Astrocyte (in vitro differentiated cells and primary cell): ENCODE data around the gene PPP2R5C. TPM values are rescaled to one million over a fixed set of nuclear protein-coding genes. Genes with fewer than 3 reads are reported as not detected.

Experiments
- DNase-seq: peaks from one replicate; pipeline ENCODE4 v3.0.0-alpha.2; 2010; ENCODE audit warnings: low read depth
- FAIRE-seq: peaks from 2 replicates; lab custom pipeline; 2011; peaks lifted over from hg19 to GRCh38; lab: Jason Lieb, UNC
- H2AFZ ChIP-seq: 2 replicates; pipeline ENCODE4 v1.6.0; 2012; ENCODE audit warnings: low read depth, low read length, inconsistent platforms
- H3K27ac ChIP-seq: 2 replicates; pipeline ENCODE4 v1.5.1; 2011; ENCODE audit warnings: low read depth, low read length, inconsistent platforms
- H3K27me3 ChIP-seq: 2 replicates; pipeline ENCODE4 v1.6.0; 2011; ENCODE audit warnings: low read length, inconsistent platforms; ENCODE audit not compliant: insufficient read depth
- H3K36me3 ChIP-seq: 2 replicates; pipeline ENCODE4 v1.5.1; 2011; ENCODE audit warnings: low read length, inconsistent platforms; ENCODE audit not compliant: insufficient read depth
- H3K4me1 ChIP-seq: 2 replicates; pipeline ENCODE4 v1.5.1; 2011; ENCODE audit warnings: low read length, inconsistent platforms; ENCODE audit not compliant: insufficient read depth
- H3K4me2 ChIP-seq: 2 replicates; pipeline ENCODE4 v1.6.0; 2012; ENCODE audit warnings: low read length, inconsistent platforms
- H3K4me3 ChIP-seq: 2 replicates; pipeline ENCODE4 v1.5.1; 2011; ENCODE audit warnings: low read depth, mild to moderate bottlenecking, low read length, inconsistent platforms; ENCODE audit not compliant: insufficient read depth
- H3K79me2 ChIP-seq: 2 replicates; pipeline ENCODE4 v1.6.0; 2012; ENCODE audit warnings: mild to moderate bottlenecking, low read length, inconsistent platforms; ENCODE audit not compliant: insufficient read depth
- H3K9ac ChIP-seq: 2 replicates; pipeline ENCODE4 v1.6.0; 2012; ENCODE audit warnings: mild to moderate bottlenecking, low read length, inconsistent platforms
- H3K9me3 ChIP-seq: 2 replicates; pipeline ENCODE4 v1.5.1; 2012; ENCODE audit warnings: low read depth, mild to moderate bottlenecking, low read length, inconsistent platforms; ENCODE audit not compliant: insufficient read depth
- H4K20me1 ChIP-seq: 2 replicates; pipeline ENCODE4 v1.6.0; 2012; ENCODE audit warnings: low read length, inconsistent platforms; ENCODE audit not compliant: insufficient read depth
- H3K27ac Mint-ChIP-seq: one replicate; pipeline ENCODE4 v1.8.0; 2021; ENCODE audit warnings: mild to moderate bottlenecking, mixed read lengths; ENCODE audit not compliant: unreplicated experiment
- H3K27me3 Mint-ChIP-seq: one replicate; pipeline ENCODE4 v1.8.0; 2021; ENCODE audit warnings: low read depth, mixed read lengths; ENCODE audit not compliant: unreplicated experiment
- H3K36me3 Mint-ChIP-seq: one replicate; pipeline ENCODE4 v1.8.0; 2021; ENCODE audit warnings: low read depth, mixed read lengths; ENCODE audit not compliant: unreplicated experiment
- H3K4me1 Mint-ChIP-seq: one replicate; pipeline ENCODE4 v1.8.0; 2021; ENCODE audit warnings: low read depth, mixed read lengths; ENCODE audit not compliant: unreplicated experiment
- H3K4me3 Mint-ChIP-seq: one replicate; pipeline ENCODE4 v1.8.0; 2021; ENCODE audit warnings: mild to moderate bottlenecking, moderate library complexity, mixed read lengths; ENCODE audit not compliant: unreplicated experiment
- H3K9me3 Mint-ChIP-seq: one replicate; pipeline ENCODE4 v1.8.0; 2021; ENCODE audit warnings: mild to moderate bottlenecking, mixed read lengths; ENCODE audit not compliant: unreplicated experiment
- CTCF ChIP-seq: IDR thresholded peaks from 2 replicates; pipeline ENCODE4 v1.5.1; 2011; ENCODE audit warnings: low read depth, mild to moderate bottlenecking, inconsistent platforms, low read length, moderate library complexity; ENCODE audit not compliant: insufficient read depth
- EZH2 ChIP-seq: IDR thresholded peaks from 2 replicates; pipeline ENCODE4 v1.6.1; 2012; ENCODE audit warnings: mild to moderate bottlenecking, low read length, inconsistent platforms; ENCODE audit not compliant: insufficient read depth
- total RNA-seq: library from RNA; stranded (reverse); gene quantifications from 2 replicates; pipeline ENCODE4 v1.2.1, GENCODE V29; 2021

The PPP2R5C gene
- total RNA-seq, 1 donor from 2014 or later = 102 TPM

DNA sequence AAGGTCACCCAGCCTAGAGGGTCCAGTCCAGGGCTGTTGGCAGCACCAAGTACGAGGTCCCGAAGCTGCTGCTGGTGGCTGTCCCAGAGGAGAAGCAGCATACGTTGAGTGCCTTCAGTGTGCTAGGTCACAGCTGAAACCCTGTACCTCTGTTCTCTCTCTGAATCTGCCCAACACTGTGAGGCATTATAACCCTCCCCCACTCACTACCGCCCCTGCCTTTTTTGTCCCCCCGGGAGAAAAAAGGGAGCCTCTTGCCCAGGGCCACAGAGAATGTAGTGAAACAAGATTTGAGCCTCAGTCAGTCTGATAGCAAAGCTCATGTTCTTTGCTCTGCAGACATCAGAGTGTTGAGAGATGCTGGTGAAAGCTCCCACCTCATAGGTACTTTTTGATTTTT, 53.4 kb downstream of the PPP2R5C start:
- no peak overlapping the region for H3K4me3 ChIP-seq
- H3K36me3 ChIP-seq = no peaks in the 10 kb centered on the region
- Mint-ChIP-seq H3K4me3 (no peak overlapping the region), H3K27ac (no peak overlapping the region), H3K36me3 (peaks cover 4% of the 10 kb centered on the region), H3K27me3 (no peaks in the 10 kb centered on the region), H3K4me1 (peaks cover 36% of the 10 kb centered on the region), H3K9me3 (no peaks in the 10 kb centered on the region)
- no peak for TF ChIP-seq EZH2
- TF ChIP-seq CTCF = no peak
- peaks cover 10% of the 10 kb centered on the region for H3K4me1 ChIP-seq
- no peak for FAIRE-seq
- no peaks in the 10 kb centered on the region for H3K9me3 ChIP-seq
- peaks cover 95% of the 10 kb centered on the region for H3K79me2 ChIP-seq
- H4K20me1 ChIP-seq = peaks cover 87% of the 10 kb centered on the region
- no peak overlapping the region for H3K27ac ChIP-seq
- H3K4me2 ChIP-seq = no peak overlapping the region
- no peak for DNase-seq
- no peak overlapping the region for H2AFZ ChIP-seq
- H3K9ac ChIP-seq = no peak overlapping the region
- no peaks in the 10 kb centered on the region for H3K27me3 ChIP-seq

- no peak overlapping the region for H2AFZ ChIP-seq
- H4K20me1 ChIP-seq = peaks cover 90% of the 10 kb centered on the region
- peaks cover 5% of the 10 kb centered on the region for H3K36me3 ChIP-seq
- Mint-ChIP-seq H3K27ac (no peak overlapping the region), H3K9me3 (no peaks in the 10 kb centered on the region), H3K27me3 (no peaks in the 10 kb centered on the region), H3K36me3 (peaks cover 6% of the 10 kb centered on the region), H3K4me3 (no peak overlapping the region), H3K4me1 (peaks cover 34% of the 10 kb centered on the region)
- H3K79me2 ChIP-seq = peaks cover 98% of the 10 kb centered on the region
- FAIRE-seq (no peak), DNase-seq (no peak)
- no peaks in the 10 kb centered on the region for H3K27me3 ChIP-seq
- no peak overlapping the region for H3K27ac ChIP-seq
- no peaks in the 10 kb centered on the region for H3K9me3 ChIP-seq
- H3K4me3 ChIP-seq = no peak overlapping the region
- no peak overlapping the region for H3K4me2 ChIP-seq
- no peak overlapping the region for H3K9ac ChIP-seq
- TF ChIP-seq EZH2 (no peak), CTCF (no peak)
- H3K4me1 ChIP-seq = peaks cover 8% of the 10 kb centered on the region
Observed at GRCh38 chr14:101815994-101816393, 54.5 kb downstream of the PPP2R5C start.

GRCh38 chr14:101817501-101818001, 56.0 kb downstream of the PPP2R5C start:
- no peak overlapping the region for H2AFZ ChIP-seq
- H3K4me2 ChIP-seq = no peak overlapping the region
- Mint-ChIP-seq H3K27me3 (no peaks in the 10 kb centered on the region), H3K9me3 (no peaks in the 10 kb centered on the region), H3K36me3 (peaks cover 4% of the 10 kb centered on the region), H3K27ac (no peak overlapping the region), H3K4me1 (peaks cover 25% of the 10 kb centered on the region), H3K4me3 (no peak overlapping the region)
- DNase-seq (no peak), FAIRE-seq (no peak)
- H3K27ac ChIP-seq = no peak overlapping the region
- peaks cover 97% of the 10 kb centered on the region for H3K79me2 ChIP-seq
- no peaks in the 10 kb centered on the region for H3K4me1 ChIP-seq
- TF ChIP-seq CTCF (no peak), EZH2 (no peak)
- peaks cover 84% of the 10 kb centered on the region for H4K20me1 ChIP-seq
- H3K27me3 ChIP-seq = no peaks in the 10 kb centered on the region
- peaks cover 5% of the 10 kb centered on the region for H3K36me3 ChIP-seq
- H3K4me3 ChIP-seq = no peak overlapping the region
- H3K9ac ChIP-seq = no peak overlapping the region
- no peaks in the 10 kb centered on the region for H3K9me3 ChIP-seq
